Stimulated activated CD4-positive, alpha-beta T cell treated with anti-CD3 and anti-CD28 coated beads, Interleukin-15, amount 100 ng/mL, for 48 hours (primary cell): ENCODE results near the gene KLF4.

Experiments used
- DNase-seq, 2 donors: peaks; one replicate each; pipeline ENCODE4 v3.0.0-alpha.2; 2020; ENCODE audit warnings: low read depth in 2 of 2

KLF4 gene

DNA sequence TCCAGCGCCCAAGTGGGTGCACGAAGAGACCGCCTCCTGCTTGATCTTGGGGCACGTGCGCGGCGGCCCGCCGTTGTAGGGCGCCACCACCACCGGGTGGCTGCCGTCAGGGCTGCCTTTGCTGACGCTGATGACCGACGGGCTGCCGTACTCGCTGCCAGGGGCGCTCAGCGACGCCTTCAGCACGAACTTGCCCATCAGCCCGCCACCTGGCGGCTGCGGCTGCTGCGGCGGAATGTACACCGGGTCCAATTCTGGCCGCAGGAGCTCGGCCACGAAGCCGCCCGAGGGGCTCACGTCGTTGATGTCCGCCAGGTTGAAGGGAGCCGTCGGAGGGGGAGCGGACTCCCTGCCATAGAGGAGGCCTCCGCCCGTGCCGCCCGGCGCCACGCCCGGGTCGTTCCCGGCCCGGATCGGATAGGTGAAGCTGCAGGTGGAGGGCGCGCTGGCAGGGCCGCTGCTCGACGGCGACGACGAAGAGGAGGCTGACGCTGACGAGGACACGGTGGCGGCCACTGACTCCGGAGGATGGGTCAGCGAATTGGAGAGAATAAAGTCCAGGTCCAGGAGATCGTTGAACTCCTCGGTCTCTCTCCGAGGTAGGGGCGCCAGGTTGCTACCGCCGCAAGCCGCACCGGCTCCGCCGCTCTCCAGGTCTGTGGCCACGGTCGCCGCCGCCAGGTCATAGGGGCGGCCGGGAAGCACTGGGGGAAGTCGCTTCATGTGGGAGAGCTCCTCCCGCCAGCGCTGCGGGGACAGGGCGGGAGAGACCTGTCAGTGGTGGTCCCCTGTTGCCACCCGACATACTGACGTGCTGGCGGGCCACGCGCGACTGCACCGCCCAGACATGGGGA is 1.8 kb downstream of the KLF4 start:
- DNase-seq = no peak

DNA sequence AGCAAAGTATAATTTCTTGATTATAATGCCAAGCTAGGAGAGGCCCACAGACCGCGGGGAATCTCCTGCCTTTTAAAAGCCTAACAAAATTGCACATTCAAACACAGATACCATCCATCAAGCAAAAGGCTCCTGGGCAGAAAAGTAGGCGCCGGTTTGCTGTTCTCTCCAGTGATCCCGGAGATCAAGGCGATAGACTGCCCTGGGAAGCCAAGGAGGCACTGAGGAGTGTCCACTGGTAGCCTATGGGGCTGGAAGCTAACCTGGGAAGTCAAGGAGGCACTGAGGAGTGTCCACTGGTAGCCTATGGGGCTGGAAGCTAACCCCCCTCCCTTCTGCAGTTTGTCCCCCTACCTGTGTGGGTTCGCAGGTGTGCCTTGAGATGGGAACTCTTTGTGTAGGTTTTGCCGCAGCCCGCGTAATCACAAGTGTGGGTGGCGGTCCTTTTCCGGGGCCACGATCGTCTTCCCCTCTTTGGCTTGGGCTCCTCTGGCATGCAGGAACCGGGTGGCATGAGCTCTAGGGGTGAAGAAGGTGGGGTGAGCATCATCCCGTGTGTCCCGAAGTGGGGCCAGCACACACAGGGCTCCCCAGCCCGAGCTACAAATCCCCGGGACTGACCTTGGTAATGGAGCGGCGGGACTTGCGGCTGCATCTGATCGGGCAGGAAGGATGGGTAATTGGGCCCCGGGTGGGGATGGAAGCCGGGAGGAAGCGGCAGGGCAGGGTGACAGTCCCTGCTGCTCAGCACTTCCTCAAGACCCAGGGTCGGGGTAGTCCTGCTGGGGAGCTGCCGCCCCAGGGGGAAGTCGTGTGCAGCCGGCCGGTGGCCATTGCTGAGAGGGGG is 2.7 kb downstream of the KLF4 start:
- no peak for DNase-seq

DNA sequence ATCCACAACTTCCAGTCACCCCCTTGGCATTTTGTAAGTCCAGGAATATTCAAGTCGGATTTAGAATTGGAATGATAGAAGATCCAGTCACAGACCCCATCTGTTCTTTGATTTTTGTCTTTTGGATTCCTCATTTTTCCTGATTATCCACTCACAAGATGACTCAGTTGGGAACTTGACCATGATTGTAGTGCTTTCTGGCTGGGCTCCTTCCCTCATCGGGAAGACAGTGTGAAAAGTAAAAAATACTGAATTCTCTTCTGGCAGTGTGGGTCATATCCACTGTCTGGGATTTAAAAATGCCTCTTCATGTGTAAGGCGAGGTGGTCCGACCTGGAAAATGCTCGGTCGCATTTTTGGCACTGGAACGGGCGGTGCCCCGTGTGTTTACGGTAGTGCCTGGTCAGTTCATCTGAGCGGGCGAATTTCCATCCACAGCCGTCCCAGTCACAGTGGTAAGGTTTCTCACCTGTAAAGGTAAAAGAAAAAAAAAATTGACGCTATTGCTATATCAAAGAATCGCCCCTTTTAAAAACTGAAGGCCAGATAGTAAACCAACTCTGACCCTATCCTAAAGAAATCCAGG is 4.0 kb downstream of the KLF4 start:
- no peak for DNase-seq

- DNase-seq = no peak
Observed at GRCh38 chr9:107484117-107484723, 5.3 kb downstream of the KLF4 start.

DNA sequence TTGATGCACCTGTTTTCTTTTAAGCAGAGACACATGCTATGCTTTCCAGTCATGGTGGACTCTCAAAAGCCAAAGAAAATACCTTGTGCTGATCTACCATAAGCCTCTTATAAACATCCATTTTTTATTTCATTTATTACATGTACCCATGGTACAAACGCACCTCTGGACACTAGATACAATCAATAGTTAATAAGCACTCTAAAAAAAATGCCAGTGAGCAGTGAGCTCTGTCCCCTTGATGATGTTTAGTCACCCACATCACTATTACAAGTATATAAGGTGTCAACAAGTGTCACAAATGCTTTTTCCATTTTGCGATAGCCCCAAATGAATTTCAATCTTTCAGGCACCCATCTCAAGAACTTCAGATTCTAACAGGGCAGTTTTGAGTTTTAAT is 5.9 kb downstream of the KLF4 start:
- no peak for DNase-seq

DNA sequence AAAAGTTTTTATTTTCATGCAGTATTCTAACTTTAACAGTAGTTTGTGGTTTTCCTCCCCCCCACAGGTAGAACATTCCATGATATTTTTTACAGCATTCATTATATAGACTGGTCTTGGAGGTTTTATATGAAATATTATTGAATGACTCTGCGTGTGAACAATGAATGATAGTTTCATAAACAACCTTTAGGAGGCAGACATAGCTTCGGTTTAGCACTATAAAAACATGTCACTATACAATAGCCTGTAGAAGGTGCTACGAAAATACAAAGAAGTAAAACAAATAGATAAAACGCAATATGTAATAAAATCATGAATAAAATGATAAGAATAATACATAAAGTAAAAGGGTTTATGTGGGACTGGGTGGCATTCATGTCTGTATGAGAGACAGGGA is 8.5 kb downstream of the KLF4 start:
- no peak for DNase-seq

GRCh38 chr9:107480386-107480789 is 9.2 kb downstream of the KLF4 start:
- no peak for DNase-seq

GRCh38 chr9:107478805-107479204 is 10.8 kb downstream of the KLF4 start:
- no peak for DNase-seq

DNA sequence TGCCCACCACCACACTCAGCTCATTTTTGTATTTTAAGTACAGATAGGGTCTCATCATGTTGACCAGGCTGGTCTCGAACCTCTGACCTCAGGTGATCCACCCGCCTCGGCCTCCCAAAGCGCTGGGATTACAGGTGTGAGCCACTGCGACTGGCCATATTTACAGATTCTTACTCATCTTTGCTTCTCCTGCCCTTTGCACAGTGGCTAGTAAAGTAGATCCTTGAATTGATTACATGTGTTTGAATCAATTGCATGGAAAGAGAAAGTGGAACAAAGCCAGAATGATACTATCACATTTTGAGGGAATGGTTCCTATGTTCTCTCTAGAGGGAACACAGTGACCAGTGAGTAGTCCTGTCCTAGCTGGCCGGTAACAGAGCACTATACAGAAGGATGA is 15.4 kb downstream of the KLF4 start:
- no peak for DNase-seq

DNA sequence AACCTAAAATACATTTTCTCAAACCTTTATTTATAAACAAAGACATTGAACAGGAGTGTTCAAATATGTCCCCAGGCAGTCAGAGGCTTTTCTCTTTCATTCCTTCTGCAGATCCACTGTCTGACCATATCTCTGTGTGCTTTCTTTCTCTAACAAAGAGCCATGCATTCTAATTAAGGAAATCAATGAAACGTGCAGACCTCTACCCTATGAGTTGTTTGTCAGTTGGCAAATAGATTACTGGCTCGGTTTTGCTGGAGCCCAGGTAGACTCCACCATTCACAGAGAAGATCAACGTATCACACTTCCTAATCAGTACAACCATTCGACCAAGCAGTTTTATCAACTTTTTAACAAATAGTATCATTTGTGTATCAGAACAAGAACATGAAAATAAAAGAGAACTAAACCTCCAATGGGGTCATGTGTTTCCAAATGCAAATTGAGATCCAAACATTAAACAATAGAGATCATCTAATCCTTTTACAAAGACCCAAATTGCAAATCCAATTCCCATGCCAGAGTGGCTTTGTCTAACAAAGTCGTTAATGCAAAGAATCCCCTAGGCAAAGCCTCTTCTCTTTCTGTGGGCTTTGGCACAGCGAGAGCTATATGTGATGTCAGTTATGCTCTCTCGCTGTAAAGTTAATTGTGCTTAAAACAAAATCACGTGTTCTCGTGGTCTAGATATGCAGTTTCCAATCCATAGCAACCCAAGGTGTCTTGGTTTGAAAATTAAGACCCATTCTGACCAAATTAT is 16.8 kb downstream of the KLF4 start:
- DNase-seq = no peak

DNA sequence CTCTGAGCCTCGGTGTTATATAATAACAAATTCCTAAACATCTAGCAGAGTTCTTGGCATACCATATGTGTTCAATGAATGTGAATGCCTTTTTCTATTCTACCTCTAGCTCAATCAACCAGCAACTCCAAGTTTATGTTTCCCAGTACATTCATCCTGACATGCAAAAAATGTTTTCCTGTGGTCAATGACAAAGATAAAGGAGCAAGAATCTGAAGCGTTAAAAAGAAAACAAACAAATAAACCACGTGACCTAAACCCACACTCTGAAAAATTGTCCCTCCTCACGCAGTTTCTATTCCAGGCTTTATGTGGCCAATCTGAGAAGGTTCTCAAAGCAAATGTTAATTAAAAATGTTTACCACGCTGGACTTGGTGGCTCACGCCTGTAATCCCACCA is 18.0 kb downstream of the KLF4 start:
- DNase-seq = no peak

- DNase-seq = no peak
Observed at GRCh38 chr9:107467416-107467815, 22.2 kb downstream of the KLF4 start.

DNA sequence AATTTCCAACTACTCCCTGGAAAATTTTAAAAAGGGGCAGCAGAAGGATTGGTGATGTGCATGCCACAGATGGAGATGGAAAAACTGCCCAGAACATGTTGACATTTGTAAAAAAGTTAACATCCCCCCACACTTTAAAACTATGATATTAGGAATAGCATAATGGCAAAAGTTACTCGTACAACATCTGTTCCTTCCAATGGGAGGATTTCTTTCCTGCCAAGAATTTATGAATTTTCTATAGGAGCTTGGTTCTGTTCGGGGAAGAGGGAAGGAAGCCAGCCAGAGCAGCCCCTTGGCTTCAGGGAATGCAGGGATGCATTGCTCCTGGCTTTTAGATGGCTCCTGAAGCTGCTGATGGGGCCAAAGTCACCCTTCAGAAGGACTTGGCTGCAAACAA is 22.7 kb downstream of the KLF4 start:
- DNase-seq = no peak

GRCh38 chr9:107465467-107466451 is 23.8 kb downstream of the KLF4 start:
- no peak for DNase-seq

GRCh38 chr9:107464516-107464915 is 25.1 kb downstream of the KLF4 start:
- no peak for DNase-seq

DNA sequence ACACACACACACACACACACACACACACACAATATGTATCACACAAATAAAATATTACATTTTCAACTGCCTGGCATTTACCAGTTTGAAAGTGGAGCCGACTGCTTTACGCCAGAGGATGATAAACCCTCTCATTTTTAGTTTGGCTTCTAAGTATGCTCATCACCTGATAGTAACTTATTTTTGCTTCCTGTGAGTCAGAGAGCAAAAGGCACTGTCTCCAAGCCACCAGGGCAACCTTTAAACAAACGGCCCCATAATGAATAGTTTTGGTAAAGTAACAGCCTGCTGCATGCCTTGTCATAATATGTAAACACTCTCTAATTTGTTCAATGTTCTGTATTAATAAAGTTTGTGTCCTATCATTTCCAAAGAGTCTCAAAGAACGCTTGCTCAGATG is 26.9 kb downstream of the KLF4 start:
- DNase-seq = no peak

GRCh38 chr9:107460153-107461023 is 29.2 kb downstream of the KLF4 start:
- DNase-seq = no peak

DNA sequence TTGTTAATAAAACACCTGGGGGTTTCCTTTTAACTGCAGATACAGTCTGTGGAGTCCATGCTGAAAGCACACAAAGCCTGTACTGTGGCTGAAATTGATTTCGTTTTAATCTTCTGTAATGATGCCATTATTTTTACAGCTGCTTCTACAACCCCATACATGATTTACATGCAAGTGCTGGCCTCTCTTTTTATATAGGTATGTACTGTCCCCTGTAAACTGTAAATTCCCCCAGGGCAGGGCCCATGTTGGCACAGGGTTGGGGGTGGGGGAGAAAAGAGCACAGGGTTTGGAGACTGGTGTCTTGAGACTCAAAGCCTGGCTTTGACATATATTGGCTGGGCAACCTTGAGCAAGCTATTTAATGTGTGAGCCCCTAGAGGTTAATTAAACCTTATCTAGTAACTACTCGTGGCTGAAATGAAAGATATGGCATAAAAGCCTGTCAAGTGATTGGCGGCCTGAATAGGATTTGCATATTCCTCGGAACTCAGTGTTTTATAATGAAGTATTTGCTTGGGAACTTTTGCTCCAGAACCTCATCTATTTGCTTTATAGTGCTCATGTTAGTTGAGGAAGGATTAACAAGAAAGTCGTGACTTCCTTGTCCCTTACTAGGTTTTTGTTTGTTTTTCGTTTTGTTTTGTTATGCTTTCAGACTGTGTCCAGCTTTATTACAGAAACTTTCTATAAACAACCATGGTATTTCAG is 34.0 kb downstream of the KLF4 start:
- no peak for DNase-seq

DNA sequence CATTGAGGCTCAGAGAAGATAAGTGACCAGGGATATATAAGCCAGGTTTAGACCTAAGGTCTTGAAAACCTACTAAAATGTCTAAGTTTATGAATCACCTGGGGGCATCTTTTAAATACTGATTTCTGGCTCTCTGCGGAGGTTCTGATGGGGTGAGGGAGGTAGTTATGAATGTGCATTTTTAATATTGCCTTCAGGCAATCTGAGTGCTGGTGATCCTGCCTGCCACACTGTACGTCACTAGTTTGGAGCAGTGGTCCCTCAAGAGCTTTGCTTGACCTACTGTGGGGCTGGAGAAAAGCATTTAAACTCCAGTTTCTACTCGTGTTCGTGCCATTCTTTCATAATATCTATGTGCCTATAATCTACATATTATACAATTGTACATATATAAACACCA is 36.1 kb downstream of the KLF4 start:
- DNase-seq = no peak
